Naive B cell (primary cell): ENCODE results near the gene YARS1. TPM values are rescaled to one million over a fixed set of nuclear protein-coding genes. Genes with fewer than 3 reads are reported as not detected.

Experiments used
- ATAC-seq, 2 donors: fragments of 150-1000 bp; cut with Tn5 transposase; 2 replicates each; pipeline ENCODE4 v1.10.0; 2021; ENCODE audit warnings: low read depth in 2 of 2, mild to moderate bottlenecking in 2 of 2, moderate library complexity in 2 of 2
- DNase-seq: peaks from one replicate; pipeline ENCODE4 v3.0.0; 2022
- H3K27ac Mint-ChIP-seq, 6 donors: one replicate each; pipeline ENCODE4 v1.8.0; 2020 to 2022; ENCODE audit warnings: mild to moderate bottlenecking in 6 of 6, mixed read lengths in 6 of 6, moderate library complexity in 5 of 6, inconsistent platforms in 2 of 6
- H3K27me3 Mint-ChIP-seq, 3 donors: one replicate each; pipeline ENCODE4 v1.8.0; 2021 to 2022; ENCODE audit warnings: mixed read lengths in 3 of 3, mild to moderate bottlenecking in 1 of 3
- H3K36me3 Mint-ChIP-seq, 2 donors: one replicate each; pipeline ENCODE4 v1.8.0; 2020 to 2022; ENCODE audit warnings: mixed read lengths in 2 of 2, inconsistent platforms in 1 of 2, mild to moderate bottlenecking in 1 of 2
- H3K4me1 Mint-ChIP-seq, 3 donors: one replicate each; pipeline ENCODE4 v1.8.0; 2020 to 2022; ENCODE audit warnings: mixed read lengths in 3 of 3, inconsistent platforms in 1 of 3, mild to moderate bottlenecking in 1 of 3, moderate library complexity in 1 of 3
- H3K4me3 Mint-ChIP-seq, 8 donors: one replicate each; pipeline ENCODE4 v1.8.0; 2020 to 2022; ENCODE audit warnings: mild to moderate bottlenecking in 8 of 8, mixed read lengths in 8 of 8, moderate library complexity in 8 of 8, inconsistent platforms in 2 of 8
- H3K9me3 Mint-ChIP-seq, 7 donors: one replicate each; pipeline ENCODE4 v1.8.0; 2020 to 2022; ENCODE audit warnings: mixed read lengths in 7 of 7, mild to moderate bottlenecking in 5 of 7, inconsistent platforms in 2 of 7, moderate library complexity in 1 of 7
- polyA plus RNA-seq, 6 donors: library from polyadenylated mRNA; unstranded; fragments of 300-500 nt; fragmentation: Illumina TruSeq; gene quantifications; one replicate each; pipeline ENCODE4 v1.2.3, GENCODE V29; 2021; ENCODE audit warnings: low read depth in 6 of 6

The YARS1 gene
- polyA plus RNA-seq, 6 donors from 2014 or later, result 26.0 to 43.9 (median 35.1) TPM

- Mint-ChIP-seq H3K9me3 (no peaks in the 10 kb centered on the region), H3K27ac (peak overlapping the region in 1 of 6 donors; percentile 94), H3K36me3 (no peaks in the 10 kb centered on the region), H3K4me1 (peaks cover 8 to 16% (median 12%) of the 10 kb centered on the region in 3 donors), H3K4me3 (peak overlapping the region in 1 of 8 donors; percentile 7), H3K27me3 (peaks cover 28 to 60% (median 39%) of the 10 kb centered on the region in 3 donors)
- ATAC-seq (no peak), DNase-seq (no peak)
Measured at GRCh38 chr1:32749771-32750170, 67.4 kb downstream of the YARS1 start.

DNA sequence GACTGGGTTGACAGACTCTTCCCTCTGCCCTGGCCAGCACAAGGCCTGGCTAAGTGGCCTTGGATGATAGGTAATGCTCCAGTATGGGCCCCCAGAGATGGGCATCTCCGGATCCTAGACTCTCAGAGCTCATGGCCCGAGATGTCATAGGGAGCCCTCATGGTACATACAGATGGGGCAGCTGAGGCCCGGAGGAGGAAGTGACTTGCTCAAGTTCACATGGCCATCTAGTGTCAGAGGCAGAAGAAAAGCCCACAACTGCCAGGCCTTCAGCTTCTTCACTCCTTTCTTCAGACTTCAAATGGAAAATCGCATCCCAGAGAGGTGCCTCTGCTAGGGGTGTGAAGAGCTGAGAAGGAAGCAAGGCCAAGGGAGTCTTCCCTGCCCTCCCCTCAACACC, 67.8 kb downstream of the YARS1 start:
- no peaks in the 10 kb centered on the region for H3K9me3 Mint-ChIP-seq
- peaks cover 6 to 13% (median 9%) of the 10 kb centered on the region in 3 donors for H3K4me1 Mint-ChIP-seq
- H3K4me3 Mint-ChIP-seq, result peak overlapping the region in 1 of 8 donors; percentile 47
- ATAC-seq (no peak), DNase-seq (no peak)
- H3K27me3 Mint-ChIP-seq, result peaks cover 28 to 61% (median 41%) of the 10 kb centered on the region in 3 donors
- H3K27ac Mint-ChIP-seq, result peak overlapping the region in 1 of 6 donors; percentile 94
- H3K36me3 Mint-ChIP-seq, result no peaks in the 10 kb centered on the region

DNA sequence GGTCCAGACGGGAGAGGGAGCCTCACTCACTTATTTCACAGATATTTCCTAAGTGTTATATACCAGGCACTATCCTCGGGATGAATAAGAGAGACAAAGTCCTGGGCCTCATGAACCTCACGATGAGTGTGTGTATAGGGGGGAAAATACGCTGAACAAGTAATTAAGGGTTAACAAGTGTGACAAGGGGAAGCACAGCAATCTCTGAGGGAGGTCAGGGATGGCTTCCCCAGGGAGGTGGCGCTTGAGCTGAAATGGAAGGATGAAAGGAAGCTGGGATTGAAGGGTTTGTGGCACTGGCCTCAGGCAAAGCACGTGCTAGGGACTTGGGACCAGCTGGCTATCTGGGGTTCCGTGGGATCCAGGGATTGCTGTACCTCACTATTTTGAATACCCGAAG, 68.2 kb downstream of the YARS1 start:
- H3K36me3 Mint-ChIP-seq, result no peaks in the 10 kb centered on the region
- H3K4me3 Mint-ChIP-seq, result peak overlapping the region in 1 of 8 donors; percentile 21
- ATAC-seq (no peak), DNase-seq (no peak)
- peaks cover 30 to 62% (median 45%) of the 10 kb centered on the region in 3 donors for H3K27me3 Mint-ChIP-seq
- peak overlapping the region in 1 of 6 donors; percentile 84 for H3K27ac Mint-ChIP-seq
- H3K9me3 Mint-ChIP-seq, result no peaks in the 10 kb centered on the region
- H3K4me1 Mint-ChIP-seq, result peaks cover 4 to 10% (median 6%) of the 10 kb centered on the region in 3 donors

GRCh38 chr1:32748348-32748747, 68.8 kb downstream of the YARS1 start:
- DNase-seq (no peak), ATAC-seq (no peak)
- H3K9me3 Mint-ChIP-seq, result no peaks in the 10 kb centered on the region
- H3K4me3 Mint-ChIP-seq, result peak overlapping the region in 1 of 8 donors; percentile 64
- peaks cover 32 to 68% (median 48%) of the 10 kb centered on the region in 3 donors for H3K27me3 Mint-ChIP-seq
- no peak overlapping the region for H3K27ac Mint-ChIP-seq
- H3K36me3 Mint-ChIP-seq, result no peaks in the 10 kb centered on the region
- H3K4me1 Mint-ChIP-seq, result peaks cover 4 to 10% (median 6%) of the 10 kb centered on the region in 3 donors

- Mint-ChIP-seq H3K27me3 (peaks cover 20 to 68% (median 34%) of the 10 kb centered on the region in 3 donors), H3K27ac (no peak overlapping the region), H3K9me3 (no peaks in the 10 kb centered on the region), H3K4me1 (peaks cover 0 to 6% (median under 1%) of the 10 kb centered on the region in 3 donors), H3K36me3 (no peaks in the 10 kb centered on the region), H3K4me3 (no peak overlapping the region)
- DNase-seq (no peak), ATAC-seq (no peak)
Measured at GRCh38 chr1:32746130-32746529, 71.0 kb downstream of the YARS1 start.

GRCh38 chr1:32744071-32744425, 73.1 kb downstream of the YARS1 start:
- H3K4me1 Mint-ChIP-seq, result peaks cover 0 to 7% (median 0%) of the 10 kb centered on the region in 3 donors
- peak overlapping the region in 1 of 6 donors; percentile 53 for H3K27ac Mint-ChIP-seq
- H3K36me3 Mint-ChIP-seq, result no peaks in the 10 kb centered on the region
- H3K4me3 Mint-ChIP-seq, result peak overlapping the region in 3 of 8 donors; percentile 34 to 58 (median 42)
- H3K9me3 Mint-ChIP-seq, result no peaks in the 10 kb centered on the region
- peaks cover 20 to 65% (median 31%) of the 10 kb centered on the region in 3 donors for H3K27me3 Mint-ChIP-seq
- DNase-seq (no peak), ATAC-seq (no peak)

GRCh38 chr1:32743380-32744070, 73.6 kb downstream of the YARS1 start:
- H3K4me3 Mint-ChIP-seq, result peak overlapping the region in 5 of 8 donors; percentile 34 to 74 (median 42)

DNA sequence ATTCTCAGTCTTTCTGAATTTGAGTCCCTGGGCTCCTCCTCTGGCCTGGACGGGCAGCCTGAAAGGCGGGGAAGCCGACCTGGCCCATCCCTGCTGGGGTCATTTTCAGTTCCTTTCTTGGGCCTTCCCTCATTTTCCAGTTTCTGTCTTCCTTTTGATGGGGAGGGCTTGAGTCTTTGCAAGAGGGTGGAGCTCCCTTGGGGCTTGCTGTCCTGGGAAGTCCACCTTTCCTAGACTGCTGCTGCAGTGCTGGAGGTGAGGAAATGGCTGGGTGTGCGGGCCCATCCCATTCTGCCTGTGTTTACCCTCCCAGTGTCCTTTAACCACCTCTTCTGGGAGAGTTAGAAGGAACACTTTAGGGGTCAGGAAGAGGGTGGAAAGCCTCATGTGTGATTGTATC, 74.2 kb downstream of the YARS1 start:
- H3K36me3 Mint-ChIP-seq, result no peaks in the 10 kb centered on the region
- H3K9me3 Mint-ChIP-seq, result no peaks in the 10 kb centered on the region
- ATAC-seq (no peak), DNase-seq (no peak)
- peaks cover 15 to 54% (median 26%) of the 10 kb centered on the region in 3 donors for H3K27me3 Mint-ChIP-seq
- H3K4me3 Mint-ChIP-seq, result peak overlapping the region in 7 of 8 donors; percentile 35 to 86 (median 72)
- no peak overlapping the region for H3K27ac Mint-ChIP-seq
- peaks cover 0 to 7% (median 0%) of the 10 kb centered on the region in 3 donors for H3K4me1 Mint-ChIP-seq

More at GRCh38 chr1:32743380-32744070, 73.6 kb downstream of the YARS1 start:
- Mint-ChIP-seq H3K27ac (no peak overlapping the region), H3K9me3 (no peaks in the 10 kb centered on the region), H3K4me1 (peaks cover 0 to 7% (median 0%) of the 10 kb centered on the region in 3 donors), H3K27me3 (peaks cover 15 to 60% (median 26%) of the 10 kb centered on the region in 3 donors), H3K36me3 (no peaks in the 10 kb centered on the region)
- no peak for ATAC-seq
- DNase-seq, result no peak

DNA sequence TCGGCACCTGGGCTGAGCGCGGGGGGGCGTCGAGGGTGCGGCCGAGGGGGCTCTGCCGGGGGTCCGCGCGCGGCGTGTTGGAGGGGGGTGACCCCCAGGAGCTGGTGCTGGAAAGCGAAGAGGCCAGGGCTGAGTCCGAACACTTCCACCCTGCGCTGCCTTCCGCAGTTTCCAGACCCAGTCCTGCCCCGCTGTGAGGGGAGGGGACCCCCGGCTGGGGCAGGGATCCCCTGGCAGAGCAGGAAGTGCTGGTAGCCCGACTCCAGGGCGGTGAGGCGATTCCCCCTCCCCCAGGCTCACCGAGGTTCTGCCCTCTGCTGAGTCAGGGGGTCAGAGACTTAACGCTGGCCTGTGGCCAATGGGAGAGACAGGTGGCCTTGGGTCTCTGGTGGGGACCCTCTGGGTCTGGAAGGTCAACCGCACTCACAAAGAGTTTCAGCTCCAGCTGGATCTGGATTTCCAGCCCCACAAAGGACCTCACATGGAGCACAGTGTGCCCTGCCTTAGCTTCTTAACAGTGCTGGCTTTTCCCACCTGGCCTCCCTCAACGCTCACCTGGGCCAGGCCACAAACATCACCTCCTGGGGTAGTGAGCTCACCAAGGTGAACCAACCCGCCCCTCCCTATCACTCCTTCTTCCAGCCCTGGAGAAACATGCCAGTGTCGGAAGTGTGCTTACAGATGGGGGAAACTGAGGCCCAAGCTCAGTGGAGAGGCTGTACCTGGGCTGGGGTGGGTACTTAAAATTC, 74.8 kb downstream of the YARS1 start:
- ATAC-seq (peak in 1 of 2 donors; percentile 28), DNase-seq (no peak)
- H3K27me3 Mint-ChIP-seq, result peaks cover 15 to 55% (median 26%) of the 10 kb centered on the region in 3 donors
- no peak overlapping the region for H3K27ac Mint-ChIP-seq
- peaks cover 0 to 7% (median 0%) of the 10 kb centered on the region in 3 donors for H3K4me1 Mint-ChIP-seq
- no peaks in the 10 kb centered on the region for H3K9me3 Mint-ChIP-seq
- H3K36me3 Mint-ChIP-seq, result no peaks in the 10 kb centered on the region
- peak overlapping the region; percentile 22 to 86 (median 73) for H3K4me3 Mint-ChIP-seq

- H3K27ac Mint-ChIP-seq, result no peak overlapping the region
Measured at GRCh38 chr1:32741413-32742198, 75.6 kb downstream of the YARS1 start.

GRCh38 chr1:32741059-32741412, 76.1 kb downstream of the YARS1 start:
- no peak for ATAC-seq
- H3K27ac Mint-ChIP-seq, result no peak overlapping the region

More at GRCh38 chr1:32741413-32742198, 75.6 kb downstream of the YARS1 start:
- Mint-ChIP-seq H3K9me3 (no peaks in the 10 kb centered on the region), H3K4me3 (peak overlapping the region; percentile 62 to 86 (median 78)), H3K27me3 (peaks cover 18 to 52% (median 29%) of the 10 kb centered on the region in 3 donors), H3K36me3 (no peaks in the 10 kb centered on the region), H3K4me1 (peaks cover 0 to 7% (median 0%) of the 10 kb centered on the region in 3 donors)
- ATAC-seq (peak; percentile 21 to 35), DNase-seq (no peak)

GRCh38 chr1:32736812-32737791, 80.1 kb downstream of the YARS1 start:
- H3K4me1 Mint-ChIP-seq, result peaks cover 0 to 3% (median 0%) of the 10 kb centered on the region in 3 donors
- H3K9me3 Mint-ChIP-seq, result no peaks in the 10 kb centered on the region
- H3K27ac Mint-ChIP-seq, result no peak overlapping the region
- no peak for ATAC-seq
- H3K27me3 Mint-ChIP-seq, result peaks cover 12 to 35% (median 24%) of the 10 kb centered on the region in 3 donors
- DNase-seq, result no peak
- no peak overlapping the region for H3K4me3 Mint-ChIP-seq
- H3K36me3 Mint-ChIP-seq, result no peaks in the 10 kb centered on the region

More at GRCh38 chr1:32741059-32741412, 76.1 kb downstream of the YARS1 start:
- Mint-ChIP-seq H3K27me3 (peaks cover 19 to 54% (median 33%) of the 10 kb centered on the region in 3 donors), H3K9me3 (no peaks in the 10 kb centered on the region), H3K36me3 (no peaks in the 10 kb centered on the region), H3K4me1 (peaks cover 0 to 7% (median 0%) of the 10 kb centered on the region in 3 donors), H3K4me3 (peak overlapping the region; percentile 62 to 86 (median 78))
- DNase-seq, result no peak
